GM21528 (cell line): ENCODE data around the gene SIDT1.

Experiments used
- ATAC-seq: cut with Tn5 transposase; IDR thresholded peaks from one replicate; pipeline ENCODE4 v1.9.1; 2021; ENCODE audit warnings: mild to moderate bottlenecking, moderate library complexity; ENCODE audit not compliant: unreplicated experiment, low FRiP score

The SIDT1 gene

DNA sequence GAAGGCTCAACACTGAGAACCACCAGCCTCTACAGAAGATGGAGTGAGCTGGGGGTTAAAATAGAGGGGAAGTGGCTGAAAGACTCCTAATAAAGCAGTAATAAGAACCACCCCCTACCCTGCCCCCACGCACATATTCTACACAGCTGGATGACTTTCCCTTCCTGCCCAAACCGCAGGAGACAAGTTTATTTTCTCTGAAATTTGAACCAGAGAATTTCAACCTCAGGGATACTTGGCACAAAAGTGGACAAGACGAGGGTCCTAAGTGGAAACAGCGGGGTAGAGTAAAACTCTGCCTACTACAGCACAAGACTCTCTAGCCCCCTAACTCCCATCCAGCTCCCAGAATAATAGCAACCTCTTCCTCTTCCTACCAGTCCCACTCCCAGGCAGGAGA is 135.7 kb downstream of the SIDT1 start:
- no peak for ATAC-seq

DNA sequence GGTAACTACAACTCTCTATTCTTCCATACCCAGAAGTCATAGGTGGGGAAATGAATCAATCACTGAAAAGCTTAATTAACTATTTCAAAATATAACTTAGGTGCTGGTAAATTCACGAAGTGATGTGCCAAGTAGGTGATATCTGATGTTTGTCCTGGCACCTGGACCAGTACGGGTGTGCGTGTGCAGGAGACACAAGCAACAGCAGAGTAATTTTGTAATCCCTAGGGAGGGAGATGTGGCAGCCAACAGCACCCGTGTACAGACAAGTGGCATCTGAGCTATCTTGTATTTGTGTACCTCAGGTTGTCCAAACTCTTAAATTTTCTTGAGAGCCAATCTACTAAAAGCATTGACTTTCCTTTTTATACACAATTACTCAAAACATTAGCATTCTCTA is 141.2 kb downstream of the SIDT1 start:
- ATAC-seq = no peak

DNA sequence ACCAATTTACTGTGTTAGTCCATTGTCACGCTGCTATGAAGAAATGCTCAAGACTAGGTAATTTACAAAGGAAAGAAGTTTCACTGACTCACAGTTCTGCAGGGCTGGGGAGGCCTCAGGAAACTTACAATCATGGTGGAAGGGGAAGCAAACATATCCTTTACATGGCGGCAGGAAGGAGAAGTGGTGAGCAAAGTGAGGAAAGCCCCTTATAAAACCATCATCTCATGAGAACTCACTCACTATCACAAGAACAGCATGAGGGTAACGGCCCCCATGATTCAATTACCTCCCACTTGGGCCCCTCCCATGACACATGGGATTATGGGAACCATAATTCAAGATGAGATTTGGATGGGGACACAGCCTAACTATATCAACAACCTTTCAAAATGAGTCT is 143.9 kb downstream of the SIDT1 start:
- no peak for ATAC-seq

DNA sequence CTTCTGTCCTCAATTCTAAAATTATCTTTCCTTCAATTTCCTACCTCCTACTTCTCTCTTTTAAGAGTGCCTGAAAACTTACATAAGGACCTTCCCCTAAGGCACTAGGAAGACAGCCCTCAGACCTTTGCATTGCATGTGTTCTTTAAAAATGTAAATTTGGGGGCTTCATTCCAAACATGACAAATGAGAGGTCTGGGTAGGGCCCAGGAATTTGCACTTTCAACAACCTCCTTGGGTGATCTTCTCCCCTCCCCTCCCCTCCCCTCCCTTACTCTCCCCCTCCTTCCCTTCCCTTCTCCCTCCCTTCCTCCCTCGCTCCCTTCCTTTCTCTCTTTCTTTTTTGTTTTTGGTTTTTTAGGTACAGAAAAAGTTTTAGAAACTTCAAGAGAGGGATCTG is 145.4 kb downstream of the SIDT1 start:
- ATAC-seq = no peak

DNA sequence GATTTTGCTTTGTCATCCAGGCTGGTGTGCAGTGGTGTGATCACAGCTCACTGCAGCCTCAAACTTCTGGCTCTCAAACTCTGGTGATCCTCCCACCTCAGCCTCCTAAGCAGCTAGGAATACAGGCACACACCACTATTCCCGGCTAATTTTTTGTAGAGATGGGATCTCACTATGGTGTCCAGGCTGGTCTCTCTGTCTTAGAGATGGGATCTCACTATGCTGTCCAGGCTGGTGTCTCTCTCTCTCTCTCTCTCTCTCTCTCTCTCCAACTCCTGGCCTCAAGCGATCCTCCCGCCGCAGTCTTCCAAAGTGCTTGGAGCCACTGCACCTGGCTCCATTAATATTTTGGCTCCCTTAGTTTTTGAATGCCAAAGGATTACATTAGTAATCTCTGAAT is 146.4 kb downstream of the SIDT1 start:
- no peak for ATAC-seq
